ENCODE data around the gene WDR64.
A peak's percentile ranks its signal among the peaks of the same experiment; 100 is the strongest.

Gene WDR64

DNA sequence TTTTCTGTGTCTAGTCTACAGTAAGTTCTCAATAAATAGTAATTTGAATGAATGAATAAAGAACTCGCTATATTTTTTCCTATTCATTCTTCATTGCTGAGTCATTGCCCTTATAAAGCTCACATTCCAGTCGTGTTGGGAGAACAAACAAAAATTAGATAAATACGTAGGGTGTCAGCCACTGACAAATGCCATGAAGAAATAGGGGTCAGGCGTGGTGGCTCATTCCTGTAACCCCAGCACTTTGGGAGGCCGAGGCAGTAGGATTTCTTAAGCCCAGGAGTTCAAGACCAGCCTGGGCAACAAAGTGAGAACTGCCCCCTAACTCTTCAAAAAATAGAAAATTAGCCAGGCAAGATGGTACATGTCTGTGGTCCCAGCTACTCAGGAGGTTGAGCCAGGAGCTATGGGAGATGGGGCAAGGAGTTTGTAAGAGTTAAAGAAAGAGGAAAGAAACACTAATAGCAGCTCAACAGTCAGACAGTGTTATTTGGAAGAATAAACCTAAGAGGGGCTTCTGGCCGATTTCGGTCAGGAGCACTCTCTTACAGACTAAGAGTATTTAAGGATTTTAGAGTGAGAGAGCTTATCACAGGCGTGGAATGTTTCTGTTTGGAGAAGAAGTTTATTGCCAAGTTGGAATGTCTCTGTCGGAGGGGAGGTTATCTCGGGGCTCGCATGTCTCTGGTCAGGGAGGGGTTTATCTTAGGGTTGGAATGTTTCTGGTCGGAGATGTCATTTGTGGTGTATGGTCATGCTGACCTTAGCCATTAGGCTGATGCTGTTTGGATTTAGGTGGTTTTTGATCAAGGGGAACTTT is 10.1 kb upstream of the WDR64 start:
- Histone ChIP-seq H3K27ac (ENCODE audit: low read depth, low read length) (no peak overlapping the region), H3K9me3 (ENCODE audit: insufficient read depth, low read depth, low read length) (peaks cover 3% of the 10 kb centered on the region), H3K79me2 (ENCODE audit: control insufficient read depth, insufficient read depth, low read length, poor library complexity) (peaks cover 9% of the 10 kb centered on the region), H3K23ac (ENCODE audit: low read length) (no peak overlapping the region), H2BK12ac (ENCODE audit: low read length) (no peak overlapping the region), H2AFZ (ENCODE audit: insufficient read depth, low read length, poor library complexity) (no peak overlapping the region), H3K79me1 (ENCODE audit: low read length) (peaks cover 10% of the 10 kb centered on the region), H2BK5ac (ENCODE audit: low read depth, low read length, poor library complexity) (no peak overlapping the region), H3K9ac (ENCODE audit: low read length) (no peak overlapping the region), H4K91ac (ENCODE audit: low read depth, low read length) (no peak overlapping the region), H3K4ac (ENCODE audit: low read depth, low read length) (no peak overlapping the region), H2AK5ac (ENCODE audit: low read length) (no peak overlapping the region), H3K4me1 (ENCODE audit: control insufficient read depth in 1 of 2, insufficient read depth in 2 of 2, low read length in 2 of 2) (peaks cover 9 to 20% of the 10 kb centered on the region in 2 experiments), H3K36me3 (ENCODE audit: control insufficient read depth in 1 of 2, insufficient read depth in 2 of 2, low read length in 2 of 2) (no peaks in the 10 kb centered on the region), H3K27me3 (ENCODE audit: insufficient read depth, low read length) (no peaks in the 10 kb centered on the region), H3K18ac (ENCODE audit: low read length) (no peak overlapping the region), H4K12ac (ENCODE audit: low read depth, low read length) (no peak overlapping the region), H3K4me3 (ENCODE audit: low read depth, low read length) (no peak overlapping the region), H4K8ac (ENCODE audit: low read depth, low read length) (no peak overlapping the region), H2BK120ac (ENCODE audit: insufficient read depth, low read length, poor library complexity) (no peak overlapping the region), H3K14ac (ENCODE audit: low read length) (no peak overlapping the region), H3K4me2 (ENCODE audit: low read length) (no peak overlapping the region)
- DNase-seq = peak in 1 of 2 donors; percentile 56
- no CpG with 5 or more reads among the region's 12 CpGs for WGBS (ENCODE audit: extremely low coverage, insufficient coverage, insufficient read length)

DNA sequence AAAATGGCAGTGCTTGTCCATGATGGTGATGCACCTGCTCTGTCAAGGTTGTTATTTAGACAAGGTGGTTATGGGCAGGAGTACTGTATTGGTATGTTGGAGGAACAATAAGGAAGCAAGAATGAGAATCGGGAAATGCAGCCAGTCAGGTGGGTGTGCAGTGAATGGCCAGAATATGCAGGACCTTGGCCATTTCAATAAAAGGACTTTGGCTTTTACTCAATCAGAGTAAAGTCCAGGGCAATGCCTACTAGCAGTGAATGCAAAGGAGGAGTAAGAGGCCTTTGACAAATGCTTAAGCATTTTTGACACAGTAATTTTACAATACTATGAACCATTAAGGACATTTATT is 9.5 kb upstream of the WDR64 start:
- H3K23ac ChIP-seq (ENCODE audit: low read length) = no peak overlapping the region
- H3K4ac ChIP-seq (ENCODE audit: low read depth, low read length) = no peak overlapping the region
- no peak overlapping the region for H2AFZ ChIP-seq (ENCODE audit: insufficient read depth, low read length, poor library complexity)
- no peak overlapping the region for H3K9ac ChIP-seq (ENCODE audit: low read length)
- no peak overlapping the region for H4K12ac ChIP-seq (ENCODE audit: low read depth, low read length)
- no peak overlapping the region for H4K91ac ChIP-seq (ENCODE audit: low read depth, low read length)
- H3K4me2 ChIP-seq (ENCODE audit: low read length) = no peak overlapping the region
- H3K36me3 ChIP-seq (ENCODE audit: control insufficient read depth in 1 of 2, insufficient read depth in 2 of 2, low read length in 2 of 2) = no peaks in the 10 kb centered on the region
- no CpG with 5 or more reads among the region's 1 CpG for WGBS (ENCODE audit: extremely low coverage, insufficient coverage, insufficient read length)
- peaks cover 9 to 17% of the 10 kb centered on the region in 2 experiments for H3K4me1 ChIP-seq (ENCODE audit: control insufficient read depth in 1 of 2, insufficient read depth in 2 of 2, low read length in 2 of 2)
- H2BK5ac ChIP-seq (ENCODE audit: low read depth, low read length, poor library complexity) = no peak overlapping the region
- H2BK120ac ChIP-seq (ENCODE audit: insufficient read depth, low read length, poor library complexity) = no peak overlapping the region
- H3K79me2 ChIP-seq (ENCODE audit: control insufficient read depth, insufficient read depth, low read length, poor library complexity) = peaks cover 9% of the 10 kb centered on the region
- no peak overlapping the region for H2BK12ac ChIP-seq (ENCODE audit: low read length)
- no peaks in the 10 kb centered on the region for H3K27me3 ChIP-seq (ENCODE audit: insufficient read depth, low read length)
- peaks cover 10% of the 10 kb centered on the region for H3K79me1 ChIP-seq (ENCODE audit: low read length)
- H4K8ac ChIP-seq (ENCODE audit: low read depth, low read length) = no peak overlapping the region
- H3K14ac ChIP-seq (ENCODE audit: low read length) = no peak overlapping the region
- H3K18ac ChIP-seq (ENCODE audit: low read length) = no peak overlapping the region
- peaks cover 3% of the 10 kb centered on the region for H3K9me3 ChIP-seq (ENCODE audit: insufficient read depth, low read depth, low read length)
- no peak for DNase-seq
- H3K27ac ChIP-seq (ENCODE audit: low read depth, low read length) = no peak overlapping the region
- no peak overlapping the region for H3K4me3 ChIP-seq (ENCODE audit: low read depth, low read length)
- no peak overlapping the region for H2AK5ac ChIP-seq (ENCODE audit: low read length)

DNA sequence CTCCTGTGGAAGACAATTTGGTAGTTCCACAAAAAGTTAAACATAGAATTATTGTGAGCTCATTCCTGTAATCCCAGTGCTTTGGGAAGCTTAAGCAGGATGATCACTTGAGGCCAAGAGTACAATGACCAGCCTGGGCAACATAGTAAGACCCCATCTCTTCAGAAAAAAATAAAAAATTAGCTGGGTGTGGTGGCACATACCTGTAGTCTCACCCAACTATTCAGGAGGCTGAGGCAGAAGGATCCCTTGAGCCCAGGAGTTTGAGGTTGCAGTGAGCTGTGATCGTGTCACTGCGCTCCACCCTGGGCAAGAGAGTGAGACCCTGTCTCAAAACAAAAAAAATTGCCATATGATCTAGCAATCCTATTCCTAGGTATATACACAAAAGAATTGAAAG is 7.8 kb upstream of the WDR64 start:
- Histone ChIP-seq H3K9ac (ENCODE audit: low read length) (no peak overlapping the region), H3K79me1 (ENCODE audit: low read length) (peaks cover 10% of the 10 kb centered on the region), H3K4me2 (ENCODE audit: low read length) (no peak overlapping the region), H2BK5ac (ENCODE audit: low read depth, low read length, poor library complexity) (no peak overlapping the region), H2AFZ (ENCODE audit: insufficient read depth, low read length, poor library complexity) (no peak overlapping the region), H3K9me3 (ENCODE audit: insufficient read depth, low read depth, low read length) (peaks cover 3% of the 10 kb centered on the region), H3K4ac (ENCODE audit: low read depth, low read length) (no peak overlapping the region), H3K23ac (ENCODE audit: low read length) (no peak overlapping the region), H3K4me1 (ENCODE audit: control insufficient read depth in 1 of 2, insufficient read depth in 2 of 2, low read length in 2 of 2) (peaks cover 7 to 12% of the 10 kb centered on the region in 2 experiments), H2BK12ac (ENCODE audit: low read length) (no peak overlapping the region), H2AK5ac (ENCODE audit: low read length) (no peak overlapping the region), H2BK120ac (ENCODE audit: insufficient read depth, low read length, poor library complexity) (no peak overlapping the region), H4K91ac (ENCODE audit: low read depth, low read length) (no peak overlapping the region), H3K18ac (ENCODE audit: low read length) (no peak overlapping the region), H3K27me3 (ENCODE audit: insufficient read depth, low read length) (no peaks in the 10 kb centered on the region), H3K27ac (ENCODE audit: low read depth, low read length) (no peak overlapping the region), H3K79me2 (ENCODE audit: control insufficient read depth, insufficient read depth, low read length, poor library complexity) (peaks cover 6% of the 10 kb centered on the region), H4K8ac (ENCODE audit: low read depth, low read length) (no peak overlapping the region), H4K12ac (ENCODE audit: low read depth, low read length) (no peak overlapping the region), H3K36me3 (ENCODE audit: control insufficient read depth in 1 of 2, insufficient read depth in 2 of 2, low read length in 2 of 2) (no peaks in the 10 kb centered on the region), H3K4me3 (ENCODE audit: low read depth, low read length) (no peak overlapping the region), H3K14ac (ENCODE audit: low read length) (no peak overlapping the region)
- WGBS (ENCODE audit: extremely low coverage, insufficient coverage, insufficient read length) = no CpG with 5 or more reads among the region's 2 CpGs
- DNase-seq = no peak

DNA sequence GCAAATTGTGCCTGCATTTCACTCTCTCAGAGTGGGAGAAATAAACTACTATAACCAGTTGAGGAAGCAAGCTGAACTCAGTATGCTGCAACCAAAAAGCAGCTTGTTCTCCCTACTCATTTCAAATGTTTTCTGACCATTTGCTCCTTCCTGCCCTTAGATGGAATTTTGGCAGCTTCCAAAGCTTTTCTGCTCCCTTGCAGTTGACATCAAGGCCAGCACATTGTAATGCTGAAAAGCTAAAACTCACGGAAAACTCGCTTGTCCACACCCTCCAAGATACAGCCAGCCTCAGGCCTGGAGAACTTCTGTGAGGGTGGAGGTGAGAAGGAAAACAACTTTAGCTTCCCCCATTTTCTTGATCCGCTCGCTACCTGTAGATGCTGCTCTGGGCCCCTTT is 6.9 kb upstream of the WDR64 start:
- Histone ChIP-seq H3K23ac (ENCODE audit: low read length) (no peak overlapping the region), H3K27me3 (ENCODE audit: insufficient read depth, low read length) (no peaks in the 10 kb centered on the region), H2BK12ac (ENCODE audit: low read length) (no peak overlapping the region), H3K79me2 (ENCODE audit: control insufficient read depth, insufficient read depth, low read length, poor library complexity) (no peaks in the 10 kb centered on the region), H3K27ac (ENCODE audit: low read depth, low read length) (no peak overlapping the region), H4K8ac (ENCODE audit: low read depth, low read length) (no peak overlapping the region), H4K12ac (ENCODE audit: low read depth, low read length) (no peak overlapping the region), H2AK5ac (ENCODE audit: low read length) (no peak overlapping the region), H4K91ac (ENCODE audit: low read depth, low read length) (no peak overlapping the region), H3K36me3 (ENCODE audit: control insufficient read depth in 1 of 2, insufficient read depth in 2 of 2, low read length in 2 of 2) (no peaks in the 10 kb centered on the region), H3K14ac (ENCODE audit: low read length) (no peak overlapping the region), H3K4me3 (ENCODE audit: low read depth, low read length) (no peak overlapping the region), H3K4ac (ENCODE audit: low read depth, low read length) (no peak overlapping the region), H3K79me1 (ENCODE audit: low read length) (peaks cover 3% of the 10 kb centered on the region), H3K9me3 (ENCODE audit: insufficient read depth, low read depth, low read length) (peaks cover 3% of the 10 kb centered on the region), H2BK5ac (ENCODE audit: low read depth, low read length, poor library complexity) (no peak overlapping the region), H3K9ac (ENCODE audit: low read length) (no peak overlapping the region), H2BK120ac (ENCODE audit: insufficient read depth, low read length, poor library complexity) (no peak overlapping the region), H3K4me2 (ENCODE audit: low read length) (no peak overlapping the region), H3K18ac (ENCODE audit: low read length) (no peak overlapping the region), H2AFZ (ENCODE audit: insufficient read depth, low read length, poor library complexity) (no peak overlapping the region), H3K4me1 (ENCODE audit: control insufficient read depth in 1 of 2, insufficient read depth in 2 of 2, low read length in 2 of 2) (peaks cover 7 to 12% of the 10 kb centered on the region in 2 experiments)
- no peak for DNase-seq
- WGBS (ENCODE audit: extremely low coverage, insufficient coverage, insufficient read length) = no CpG with 5 or more reads among the region's 4 CpGs

All from trophoblast cell (in vitro differentiated cells and primary cell).